ENCODE data around the gene PRKX. TPM values are rescaled to one million over a fixed set of nuclear protein-coding genes. Genes with fewer than 3 reads are reported as not detected.
"Not testable (repeated sequence)": the region's sequence is repeated elsewhere in the genome, so short reads cannot be mapped to it uniquely, and the experiment has no call there.

Gene PRKX
- total RNA-seq, 2 experiments from 2014 or later: 35.0 to 36.3 TPM

- H3K4me1 Mint-ChIP-seq; DNase-seq; POLR2A ChIA-PET; H3K27ac Mint-ChIP-seq; CTCF ChIA-PET; H3K4me3 Mint-ChIP-seq; H3K9me3 Mint-ChIP-seq (ENCODE audit: low read depth); H3K27me3 Mint-ChIP-seq: not testable (repeated sequence)
- intact Hi-C loops (cut with DNase I, micrococcal nuclease): loop anchor here in 1 of 2 experiments (5.0 kb wide), 1 partner anchor 523 kb away; no protein-coding TSS in a partner anchor
- ATAC-seq: peak; percentile 63
- H3K36me3 Mint-ChIP-seq (ENCODE audit: low read depth): peaks cover 14% of the 10 kb centered on the region
These were observed 73.4 kb downstream of the PRKX start for GRCh38 chrX:3639858-3640631.

GRCh38 chrX:3639236-3639635 lies 74.2 kb downstream of the PRKX start:
- H3K27me3 Mint-ChIP-seq: no peaks in the 10 kb centered on the region
- POLR2A ChIA-PET: no interaction called here
- no peak overlapping the region for H3K27ac Mint-ChIP-seq
- DNase-seq (no peak), ATAC-seq (no peak)
- CTCF ChIA-PET: no interaction called here
- intact Hi-C loops (cut with DNase I, micrococcal nuclease): loop anchor here in 1 of 2 experiments (5.0 kb wide), 1 partner anchor 522 kb away; no protein-coding TSS in a partner anchor
- no peaks in the 10 kb centered on the region for H3K9me3 Mint-ChIP-seq (ENCODE audit: low read depth)
- no peak overlapping the region for H3K4me3 Mint-ChIP-seq
- H3K4me1 Mint-ChIP-seq: no peaks in the 10 kb centered on the region
- H3K36me3 Mint-ChIP-seq (ENCODE audit: low read depth): peaks cover 7% of the 10 kb centered on the region

GRCh38 chrX:3638280-3638873 lies 75.1 kb downstream of the PRKX start:
- peaks cover 2% of the 10 kb centered on the region for H3K36me3 Mint-ChIP-seq (ENCODE audit: low read depth)
- H3K9me3 Mint-ChIP-seq (ENCODE audit: low read depth): no peaks in the 10 kb centered on the region
- ChIA-PET CTCF (interaction anchor here (0.6 kb wide), 1 partner anchor 504 kb away, joined by 3 read pairs; no protein-coding TSS in a partner anchor), POLR2A (no interaction called here)
- no peaks in the 10 kb centered on the region for H3K27me3 Mint-ChIP-seq
- DNase-seq (peak; percentile 53), ATAC-seq (no peak)
- intact Hi-C loops (cut with DNase I, micrococcal nuclease): loop anchor here in 1 of 2 experiments (5.0 kb wide), 1 partner anchor 521 kb away; no protein-coding TSS in a partner anchor
- H3K27ac Mint-ChIP-seq: no peak overlapping the region
- H3K4me1 Mint-ChIP-seq: no peaks in the 10 kb centered on the region
- no peak overlapping the region for H3K4me3 Mint-ChIP-seq

GRCh38 chrX:3636803-3637202 lies 76.6 kb downstream of the PRKX start:
- intact Hi-C loops (cut with DNase I, micrococcal nuclease): loop anchor here in 1 of 2 experiments (5.0 kb wide), 1 partner anchor 520 kb away; no protein-coding TSS in a partner anchor
- DNase-seq (no peak), ATAC-seq (no peak)
- Mint-ChIP-seq H3K27ac (no peak overlapping the region), H3K36me3 (ENCODE audit: low read depth) (peaks cover 11% of the 10 kb centered on the region), H3K27me3 (no peaks in the 10 kb centered on the region), H3K4me1 (no peaks in the 10 kb centered on the region), H3K9me3 (ENCODE audit: low read depth) (no peaks in the 10 kb centered on the region), H3K4me3 (no peak overlapping the region)
- POLR2A ChIA-PET: no interaction called here
- CTCF ChIA-PET: no interaction called here

GRCh38 chrX:3631196-3631595 lies 82.3 kb downstream of the PRKX start:
- Mint-ChIP-seq H3K27ac (no peak overlapping the region), H3K27me3 (no peaks in the 10 kb centered on the region), H3K4me1 (no peaks in the 10 kb centered on the region), H3K9me3 (ENCODE audit: low read depth) (no peaks in the 10 kb centered on the region), H3K36me3 (ENCODE audit: low read depth) (peaks cover 26% of the 10 kb centered on the region), H3K4me3 (no peak overlapping the region)
- intact Hi-C loops (cut with DNase I, micrococcal nuclease): no loop called here
- POLR2A ChIA-PET: no interaction called here
- CTCF ChIA-PET: no interaction called here
- DNase-seq (no peak), ATAC-seq (no peak)

- no peaks in the 10 kb centered on the region for H3K9me3 Mint-ChIP-seq (ENCODE audit: low read depth)
- no peaks in the 10 kb centered on the region for H3K27me3 Mint-ChIP-seq
- H3K4me1 Mint-ChIP-seq: no peaks in the 10 kb centered on the region
- ChIA-PET POLR2A (no interaction called here), CTCF (no interaction called here)
- DNase-seq (no peak), ATAC-seq (no peak)
- intact Hi-C loops (cut with DNase I, micrococcal nuclease): no loop called here
- no peak overlapping the region for H3K4me3 Mint-ChIP-seq
- peaks cover 23% of the 10 kb centered on the region for H3K36me3 Mint-ChIP-seq (ENCODE audit: low read depth)
- H3K27ac Mint-ChIP-seq: no peak overlapping the region
These were observed 85.9 kb downstream of the PRKX start for GRCh38 chrX:3627594-3627993.

GRCh38 chrX:3621414-3621813 lies 92.0 kb downstream of the PRKX start:
- POLR2A ChIA-PET: no interaction called here
- no peak for DNase-seq
- no peak overlapping the region for H3K27ac Mint-ChIP-seq
- H3K36me3 Mint-ChIP-seq (ENCODE audit: low read depth): peaks cover 8% of the 10 kb centered on the region
- CTCF ChIA-PET: no interaction called here
- intact Hi-C loops (cut with DNase I, micrococcal nuclease): no loop called here
- H3K4me1 Mint-ChIP-seq: no peaks in the 10 kb centered on the region
- no peaks in the 10 kb centered on the region for H3K27me3 Mint-ChIP-seq
- no peaks in the 10 kb centered on the region for H3K9me3 Mint-ChIP-seq (ENCODE audit: low read depth)
- no peak overlapping the region for H3K4me3 Mint-ChIP-seq
- no peak for ATAC-seq

GRCh38 chrX:3611744-3612143 lies 101.7 kb downstream of the PRKX start:
- H3K9me3 Mint-ChIP-seq (ENCODE audit: low read depth); POLR2A ChIA-PET; intact Hi-C loops (cut with DNase I, micrococcal nuclease); H3K27ac Mint-ChIP-seq; H3K4me3 Mint-ChIP-seq; H3K4me1 Mint-ChIP-seq; DNase-seq; CTCF ChIA-PET; H3K27me3 Mint-ChIP-seq; ATAC-seq: not testable (repeated sequence)
- peaks cover 18% of the 10 kb centered on the region for H3K36me3 Mint-ChIP-seq (ENCODE audit: low read depth)

GRCh38 chrX:3609810-3610209 lies 103.6 kb downstream of the PRKX start:
- DNase-seq: no peak
- intact Hi-C loops (cut with DNase I, micrococcal nuclease): no loop called here
- no peaks in the 10 kb centered on the region for H3K9me3 Mint-ChIP-seq (ENCODE audit: low read depth)
- H3K27me3 Mint-ChIP-seq: no peaks in the 10 kb centered on the region
- peaks cover 17% of the 10 kb centered on the region for H3K36me3 Mint-ChIP-seq (ENCODE audit: low read depth)
- no peaks in the 10 kb centered on the region for H3K4me1 Mint-ChIP-seq
- ChIA-PET POLR2A (no interaction called here), CTCF (no interaction called here)
- ATAC-seq: no peak
- no peak overlapping the region for H3K4me3 Mint-ChIP-seq
- H3K27ac Mint-ChIP-seq: no peak overlapping the region

GRCh38 chrX:3603026-3603661 lies 110.3 kb downstream of the PRKX start:
- Mint-ChIP-seq H3K36me3 (ENCODE audit: low read depth) (peaks cover 6% of the 10 kb centered on the region), H3K4me1 (no peaks in the 10 kb centered on the region), H3K4me3 (no peak overlapping the region), H3K27me3 (no peaks in the 10 kb centered on the region), H3K27ac (no peak overlapping the region), H3K9me3 (ENCODE audit: low read depth) (peaks cover 2% of the 10 kb centered on the region)
- ChIA-PET CTCF (interaction anchor here (0.6 kb wide), 1 partner anchor 179 kb away, joined by 4 read pairs; no protein-coding TSS in a partner anchor), POLR2A (no interaction called here)
- ATAC-seq (no peak), DNase-seq (no peak)
- intact Hi-C loops (cut with DNase I, micrococcal nuclease): no loop called here

GRCh38 chrX:3599802-3600430 lies 113.5 kb downstream of the PRKX start:
- DNase-seq (no peak), ATAC-seq (no peak)
- Mint-ChIP-seq H3K9me3 (ENCODE audit: low read depth) (peaks cover 5% of the 10 kb centered on the region), H3K27ac (no peak overlapping the region), H3K36me3 (ENCODE audit: low read depth) (peaks cover 11% of the 10 kb centered on the region), H3K27me3 (no peaks in the 10 kb centered on the region), H3K4me1 (no peaks in the 10 kb centered on the region), H3K4me3 (no peak overlapping the region)
- POLR2A ChIA-PET: no interaction called here
- intact Hi-C loops (cut with DNase I, micrococcal nuclease): no loop called here
- CTCF ChIA-PET: no interaction called here

All from activated CD4-positive, alpha-beta T cell treated with anti-CD3 and anti-CD28 coated beads for 36 hours (primary cell).